Measurements from ENCODE around the gene JMY.

The JMY gene, protein sequence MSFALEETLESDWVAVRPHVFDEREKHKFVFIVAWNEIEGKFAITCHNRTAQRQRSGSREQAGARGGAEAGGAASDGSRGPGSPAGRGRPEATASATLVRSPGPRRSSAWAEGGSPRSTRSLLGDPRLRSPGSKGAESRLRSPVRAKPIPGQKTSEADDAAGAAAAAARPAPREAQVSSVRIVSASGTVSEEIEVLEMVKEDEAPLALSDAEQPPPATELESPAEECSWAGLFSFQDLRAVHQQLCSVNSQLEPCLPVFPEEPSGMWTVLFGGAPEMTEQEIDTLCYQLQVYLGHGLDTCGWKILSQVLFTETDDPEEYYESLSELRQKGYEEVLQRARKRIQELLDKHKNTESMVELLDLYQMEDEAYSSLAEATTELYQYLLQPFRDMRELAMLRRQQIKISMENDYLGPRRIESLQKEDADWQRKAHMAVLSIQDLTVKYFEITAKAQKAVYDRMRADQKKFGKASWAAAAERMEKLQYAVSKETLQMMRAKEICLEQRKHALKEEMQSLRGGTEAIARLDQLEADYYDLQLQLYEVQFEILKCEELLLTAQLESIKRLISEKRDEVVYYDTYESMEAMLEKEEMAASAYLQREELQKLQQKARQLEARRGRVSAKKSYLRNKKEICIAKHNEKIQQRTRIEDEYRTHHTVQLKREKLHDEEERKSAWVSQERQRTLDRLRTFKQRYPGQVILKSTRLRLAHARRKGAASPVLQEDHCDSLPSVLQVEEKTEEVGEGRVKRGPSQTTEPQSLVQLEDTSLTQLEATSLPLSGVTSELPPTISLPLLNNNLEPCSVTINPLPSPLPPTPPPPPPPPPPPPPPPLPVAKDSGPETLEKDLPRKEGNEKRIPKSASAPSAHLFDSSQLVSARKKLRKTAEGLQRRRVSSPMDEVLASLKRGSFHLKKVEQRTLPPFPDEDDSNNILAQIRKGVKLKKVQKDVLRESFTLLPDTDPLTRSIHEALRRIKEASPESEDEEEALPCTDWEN

DNA sequence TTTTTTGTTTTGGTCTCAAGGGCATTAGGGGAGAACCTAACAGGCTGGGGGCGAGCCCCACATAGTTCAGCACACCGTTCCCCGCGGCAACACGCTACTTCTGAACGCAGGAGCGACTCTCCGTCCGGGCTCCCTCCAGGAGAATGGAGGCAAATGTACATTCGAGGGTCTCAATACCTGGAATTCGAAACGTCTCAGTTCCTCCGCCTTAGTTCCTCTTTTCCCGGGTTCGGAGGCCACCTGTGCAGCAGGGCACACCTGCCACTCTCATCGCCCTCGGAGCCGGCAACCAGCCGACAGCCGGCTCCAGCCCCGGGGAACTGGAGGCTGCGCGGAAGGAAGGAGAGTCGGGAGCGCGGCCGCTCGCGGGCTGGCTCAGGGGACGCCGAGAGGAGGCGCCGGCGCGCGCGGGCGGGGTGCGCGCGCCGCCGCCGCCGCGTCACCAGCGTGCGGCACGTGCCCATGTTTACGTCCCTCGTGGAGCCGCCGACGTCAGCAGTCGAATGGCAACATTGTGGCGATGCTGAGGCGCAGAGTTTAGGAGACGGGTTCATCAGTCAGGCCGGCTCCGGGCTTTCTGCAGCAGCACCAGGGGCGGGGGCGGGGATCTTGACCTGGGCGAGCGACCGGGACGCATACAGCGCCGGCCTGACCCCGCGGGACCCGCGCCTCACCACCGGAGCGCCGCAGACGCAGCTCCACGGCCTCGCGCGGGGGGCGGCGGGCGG is at the start of gene JMY:
Gene JMY (plus strand): TSS at position 498 of the 728 bp plus-strand sequence. CDS start 520 bp downstream, outside the sequence.
- DNase-seq (ENCODE audit: low read depth, low spot score), result peak; percentile 57

- no peak for DNase-seq (ENCODE audit: low read depth, low spot score)
Observed at GRCh38 chr5:79186455-79186854, 49.5 kb upstream of the JMY start.

DNA sequence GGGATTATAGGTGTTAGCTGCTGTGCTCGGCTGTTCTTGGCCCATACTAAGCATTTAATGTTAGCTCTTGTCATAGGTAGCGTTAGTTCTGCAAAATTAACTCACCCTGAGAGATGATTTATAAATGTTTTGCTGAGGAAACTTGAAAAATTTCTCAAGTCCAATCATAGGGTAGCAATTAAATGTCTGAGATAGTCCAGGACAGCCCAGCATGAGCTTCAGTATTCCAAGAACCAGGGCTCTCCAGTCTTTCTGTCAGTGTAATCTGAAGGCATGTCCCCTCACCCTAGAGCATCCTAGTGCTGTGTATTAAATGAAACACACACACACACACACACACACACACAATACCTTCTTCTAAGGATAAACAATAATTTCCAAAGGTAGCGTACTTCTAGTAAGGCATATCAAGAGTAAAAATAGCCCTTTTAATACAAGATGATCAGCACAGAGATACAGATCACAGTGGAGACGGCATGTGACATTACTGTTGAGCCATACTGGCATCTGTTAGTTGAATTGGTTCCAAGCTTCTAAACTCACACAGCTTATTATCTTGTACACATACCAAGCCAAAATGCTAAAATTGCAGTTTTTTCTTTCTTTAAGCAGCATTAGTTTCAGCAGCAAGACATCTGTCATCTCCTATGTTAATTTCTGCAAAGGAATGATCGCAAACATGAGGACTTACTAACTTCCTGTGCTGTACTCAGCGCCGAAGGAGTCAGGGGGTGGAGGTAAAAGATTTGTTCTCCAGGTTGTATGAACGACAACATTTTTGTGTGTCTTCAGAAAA is 46.3 kb upstream of the JMY start:
- DNase-seq (ENCODE audit: low read depth, low spot score), result no peak

- DNase-seq (ENCODE audit: low read depth, low spot score), result no peak
Observed at GRCh38 chr5:79190235-79190529, 45.7 kb upstream of the JMY start.

GRCh38 chr5:79191457-79191856 is 44.5 kb upstream of the JMY start:
- DNase-seq (ENCODE audit: low read depth, low spot score), result no peak

- no peak for DNase-seq (ENCODE audit: low read depth, low spot score)
Observed at GRCh38 chr5:79193643-79194042, 42.3 kb upstream of the JMY start.

DNA sequence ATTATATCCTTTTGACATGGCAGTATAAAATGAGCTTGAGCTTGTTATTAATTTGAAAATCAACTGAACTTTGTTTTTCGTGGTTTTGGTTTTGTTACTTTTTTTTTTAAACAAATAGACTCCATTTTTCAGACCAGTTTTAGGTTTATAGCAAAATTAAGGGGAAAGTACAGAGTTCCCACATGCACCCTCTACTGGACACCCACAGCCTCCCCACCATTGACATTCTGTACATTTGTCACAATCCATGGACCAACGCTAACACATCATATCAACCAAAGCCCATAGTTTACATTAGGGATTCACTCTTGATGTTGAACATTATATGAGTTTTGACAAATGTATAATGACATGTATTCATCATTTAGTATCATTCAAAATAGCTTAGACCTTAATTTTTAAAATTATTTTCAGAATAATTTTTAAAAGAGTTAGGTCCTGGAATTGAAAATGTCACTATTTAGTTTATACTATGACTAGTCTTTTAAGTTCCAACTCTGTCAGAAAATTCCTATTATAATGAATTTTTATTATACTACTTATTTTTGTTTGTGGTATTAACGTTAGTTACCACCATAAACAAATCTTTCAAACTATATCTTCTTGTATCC is 35.3 kb upstream of the JMY start:
- no peak for DNase-seq (ENCODE audit: low read depth, low spot score)

DNA sequence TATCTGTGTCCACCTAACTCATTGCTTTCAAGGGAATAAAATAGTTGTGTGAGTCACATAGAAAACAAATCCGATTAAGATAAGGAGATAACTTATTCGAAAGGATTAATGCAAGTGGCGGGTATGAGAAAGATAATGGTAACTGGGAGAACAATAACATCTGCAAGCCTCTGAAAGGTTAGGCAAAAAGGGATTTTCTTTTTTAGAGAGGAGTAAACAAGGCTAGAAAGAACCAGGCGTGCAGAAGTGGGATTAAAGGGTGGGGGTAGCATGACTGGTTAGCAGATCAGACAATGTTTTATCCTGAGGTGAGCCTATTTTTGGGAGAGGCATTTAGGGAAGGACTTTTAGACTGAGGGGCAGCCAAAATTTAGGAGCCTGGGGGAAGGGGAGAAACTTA is 34.7 kb upstream of the JMY start:
- no peak for DNase-seq (ENCODE audit: low read depth, low spot score)

- no peak for DNase-seq (ENCODE audit: low read depth, low spot score)
Observed at GRCh38 chr5:79202076-79202475, 33.9 kb upstream of the JMY start.

DNA sequence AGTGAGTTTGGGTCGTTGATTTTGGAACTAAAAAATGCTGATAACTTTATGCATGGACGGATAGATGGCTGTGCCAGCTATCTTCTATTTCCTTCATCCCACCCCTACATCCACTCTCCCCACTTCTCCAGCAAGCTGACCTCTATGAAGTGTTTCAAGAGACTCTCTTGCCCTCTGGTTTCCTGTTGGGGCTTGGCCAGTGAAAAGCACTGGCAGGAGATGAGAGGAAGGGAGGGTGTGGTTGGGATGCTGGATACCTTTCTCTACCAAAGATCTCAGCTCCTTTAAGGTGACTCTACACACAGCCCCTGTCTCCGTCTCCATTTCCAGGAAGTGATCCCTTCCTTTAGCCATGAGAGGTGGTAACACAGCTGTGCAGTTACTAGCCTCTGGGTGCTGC is 30.0 kb upstream of the JMY start:
- DNase-seq (ENCODE audit: low read depth, low spot score), result no peak

DNA sequence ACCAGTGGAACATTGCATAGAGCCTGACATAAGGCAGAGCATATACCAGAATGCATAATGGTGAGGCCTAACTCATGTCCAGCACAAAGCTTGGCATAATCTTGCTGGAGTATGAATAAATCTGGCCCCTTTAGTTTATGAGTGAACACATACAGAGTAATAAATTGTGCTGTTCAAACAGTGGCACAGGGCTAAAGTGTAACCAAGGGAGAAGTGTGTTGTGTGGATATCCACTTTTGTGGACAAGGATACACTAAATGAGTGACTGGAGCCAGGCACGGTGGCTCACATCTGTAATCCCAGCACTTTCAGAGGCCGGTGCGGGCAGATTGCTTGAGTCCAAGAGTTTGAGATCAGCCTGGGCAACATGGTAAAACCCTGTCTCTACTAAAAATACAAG is 29.4 kb upstream of the JMY start:
- no peak for DNase-seq (ENCODE audit: low read depth, low spot score)

DNA sequence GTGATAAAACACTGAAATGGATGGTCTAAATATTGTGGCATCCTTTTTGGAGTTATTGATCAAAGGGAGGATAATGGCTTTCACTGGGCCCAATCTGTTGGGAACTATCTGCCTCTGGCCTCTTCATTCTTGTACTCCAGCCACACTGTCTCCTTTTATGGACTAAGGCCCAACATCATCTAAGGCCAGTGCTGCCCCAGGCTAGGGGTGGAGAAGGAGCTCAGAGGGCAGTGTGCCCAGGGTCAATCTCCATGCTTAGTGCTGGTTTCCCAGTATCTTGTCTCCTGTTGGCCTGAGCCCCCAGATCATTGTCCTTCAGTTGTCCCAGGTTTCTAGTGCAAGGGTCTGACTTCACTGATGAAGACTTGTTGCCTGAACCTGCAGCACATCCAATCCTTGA is 26.4 kb upstream of the JMY start:
- DNase-seq (ENCODE audit: low read depth, low spot score), result no peak

- no peak for DNase-seq (ENCODE audit: low read depth, low spot score)
Observed at GRCh38 chr5:79224286-79224984, 11.5 kb upstream of the JMY start.

GRCh38 chr5:79225026-79225425 is 10.9 kb upstream of the JMY start:
- no peak for DNase-seq (ENCODE audit: low read depth, low spot score)

DNA sequence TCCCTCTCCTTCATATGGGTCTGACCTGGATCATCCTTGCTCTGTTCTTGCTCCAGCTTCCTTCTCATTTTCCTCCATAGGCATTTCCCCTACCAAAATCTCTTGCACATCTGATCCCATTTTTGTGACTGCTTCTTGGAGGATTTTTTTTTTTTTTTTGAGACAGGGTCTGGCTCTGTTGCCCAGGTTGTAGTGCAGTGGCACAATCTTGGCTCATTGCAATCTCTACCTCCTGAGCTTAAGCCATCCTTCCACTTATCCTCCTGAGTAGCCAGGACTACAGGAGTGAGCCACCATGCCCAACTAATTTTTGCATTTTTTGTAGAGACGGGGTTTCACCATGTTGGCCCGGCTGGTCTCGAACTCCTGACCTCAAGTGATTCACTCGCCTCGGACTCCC is 10.5 kb upstream of the JMY start:
- no peak for DNase-seq (ENCODE audit: low read depth, low spot score)

GRCh38 chr5:79227484-79228025 is 8.4 kb upstream of the JMY start:
- DNase-seq (ENCODE audit: low read depth, low spot score), result no peak

GRCh38 chr5:79229357-79230174 is 6.4 kb upstream of the JMY start:
- no peak for DNase-seq (ENCODE audit: low read depth, low spot score)

DNA sequence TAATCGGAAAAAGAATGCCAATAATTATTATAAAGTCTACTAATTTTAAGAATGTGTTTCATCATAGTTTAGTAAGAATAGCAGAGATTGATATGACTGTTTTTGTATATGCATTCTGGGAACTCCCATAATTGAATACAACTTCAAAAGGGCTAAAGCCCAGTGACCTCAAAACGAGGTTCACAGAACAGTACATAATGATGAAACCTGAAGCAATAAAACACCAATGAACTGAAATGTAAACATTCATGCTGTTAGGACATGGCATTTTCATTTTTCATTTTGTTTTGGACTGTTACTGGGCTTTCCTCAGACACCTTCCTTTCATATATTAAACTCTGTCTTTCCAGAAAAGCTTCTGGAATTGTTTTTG is 684 bp upstream of the JMY start:
- DNase-seq (ENCODE audit: low read depth, low spot score), result no peak

- DNase-seq (ENCODE audit: low read depth, low spot score), result no peak
Observed at GRCh38 chr5:79236362-79236969, 535 bp downstream of the JMY start.
